Measurements from ENCODE around the gene ETFDH.

ETFDH gene

GRCh38 chr4:158644760-158645159 is 27.3 kb upstream of the ETFDH start:
- DNase-seq, result no peak
- Histone ChIP-seq H3K9ac (ENCODE audit: low read length) (no peak overlapping the region), H3F3A (ENCODE audit: insufficient read depth, low read length) (no peaks in the 10 kb centered on the region), H3K4me1 (ENCODE audit: low read length) (no peaks in the 10 kb centered on the region), H3K27me3 (replicated peaks; ENCODE audit: insufficient read depth, low read length) (no peaks in the 10 kb centered on the region), H2AFZ (ENCODE audit: low read length) (no peak overlapping the region), H3K4me2 (ENCODE audit: low read depth, low read length) (no peak overlapping the region), H3K27ac (ENCODE audit: low read length) (no peak overlapping the region), H3K9me3 (replicated peaks; ENCODE audit: insufficient read depth, low read length) (no peaks in the 10 kb centered on the region), H4K20me1 (ENCODE audit: insufficient read depth, low read length) (no peaks in the 10 kb centered on the region), H3K4me3 (ENCODE audit: low read length) (no peak overlapping the region), H3K36me3 (replicated peaks; ENCODE audit: insufficient read depth, low read length) (no peaks in the 10 kb centered on the region), H3K79me2 (ENCODE audit: low read length) (no peaks in the 10 kb centered on the region), H3K9me2 (replicated peaks; ENCODE audit: insufficient read depth, low read length) (no peaks in the 10 kb centered on the region)
- no peak for TF ChIP-seq EZH2phosphoT487 (IDR thresholded peaks at IDR 0.05; ENCODE audit: low read length)
- no peak for TF ChIP-seq CTCF (IDR thresholded peaks at IDR 0.05; ENCODE audit: low read length)
- TF ChIP-seq EZH2 (optimal IDR thresholded peaks at IDR 0.05; ENCODE audit: low read depth, low read length), result no peak

- Histone ChIP-seq H4K20me1 (ENCODE audit: insufficient read depth, low read length) (no peaks in the 10 kb centered on the region), H3K27ac (ENCODE audit: low read length) (no peak overlapping the region), H2AFZ (ENCODE audit: low read length) (no peak overlapping the region), H3K9me2 (replicated peaks; ENCODE audit: insufficient read depth, low read length) (no peaks in the 10 kb centered on the region), H3K79me2 (ENCODE audit: low read length) (no peaks in the 10 kb centered on the region), H3K36me3 (replicated peaks; ENCODE audit: insufficient read depth, low read length) (no peaks in the 10 kb centered on the region), H3K4me1 (ENCODE audit: low read length) (no peaks in the 10 kb centered on the region), H3K4me2 (ENCODE audit: low read depth, low read length) (no peak overlapping the region), H3K4me3 (ENCODE audit: low read length) (no peak overlapping the region), H3K27me3 (replicated peaks; ENCODE audit: insufficient read depth, low read length) (no peaks in the 10 kb centered on the region), H3F3A (ENCODE audit: insufficient read depth, low read length) (no peaks in the 10 kb centered on the region), H3K9ac (ENCODE audit: low read length) (no peak overlapping the region), H3K9me3 (replicated peaks; ENCODE audit: insufficient read depth, low read length) (no peaks in the 10 kb centered on the region)
- no peak for DNase-seq
- no peak for TF ChIP-seq CTCF (IDR thresholded peaks at IDR 0.05; ENCODE audit: low read length)
- no peak for TF ChIP-seq EZH2 (optimal IDR thresholded peaks at IDR 0.05; ENCODE audit: low read depth, low read length)
Measured at GRCh38 chr4:158649111-158649680, 22.9 kb upstream of the ETFDH start.

GRCh38 chr4:158652920-158653319 is 19.2 kb upstream of the ETFDH start:
- Histone ChIP-seq H2AFZ (ENCODE audit: low read length) (peak overlapping the region; percentile 43; the same call in 1 of the 2 replicates), H3K9ac (ENCODE audit: low read length) (no peak overlapping the region), H3K27me3 (replicated peaks; ENCODE audit: insufficient read depth, low read length) (no peaks in the 10 kb centered on the region), H3K4me3 (ENCODE audit: low read length) (peak overlapping the region; percentile 3; the same call in 1 of the 2 replicates), H3K36me3 (replicated peaks; ENCODE audit: insufficient read depth, low read length) (no peaks in the 10 kb centered on the region), H3K27ac (ENCODE audit: low read length) (no peak overlapping the region), H3K4me2 (ENCODE audit: low read depth, low read length) (peak overlapping the region; percentile 43), H3K9me2 (replicated peaks; ENCODE audit: insufficient read depth, low read length) (no peaks in the 10 kb centered on the region), H3K79me2 (ENCODE audit: low read length) (no peaks in the 10 kb centered on the region), H4K20me1 (ENCODE audit: insufficient read depth, low read length) (no peaks in the 10 kb centered on the region), H3K4me1 (ENCODE audit: low read length) (no peaks in the 10 kb centered on the region), H3F3A (ENCODE audit: insufficient read depth, low read length) (no peaks in the 10 kb centered on the region), H3K9me3 (replicated peaks; ENCODE audit: insufficient read depth, low read length) (no peaks in the 10 kb centered on the region)
- TF ChIP-seq EZH2 (optimal IDR thresholded peaks at IDR 0.05; ENCODE audit: low read depth, low read length), result no peak
- no peak for TF ChIP-seq CTCF (IDR thresholded peaks at IDR 0.05; ENCODE audit: low read length)
- no peak for TF ChIP-seq EZH2phosphoT487 (IDR thresholded peaks at IDR 0.05; ENCODE audit: low read length)
- DNase-seq, result no peak
